ENCODE results near the gene TAS1R3.

Gene TAS1R3

DNA sequence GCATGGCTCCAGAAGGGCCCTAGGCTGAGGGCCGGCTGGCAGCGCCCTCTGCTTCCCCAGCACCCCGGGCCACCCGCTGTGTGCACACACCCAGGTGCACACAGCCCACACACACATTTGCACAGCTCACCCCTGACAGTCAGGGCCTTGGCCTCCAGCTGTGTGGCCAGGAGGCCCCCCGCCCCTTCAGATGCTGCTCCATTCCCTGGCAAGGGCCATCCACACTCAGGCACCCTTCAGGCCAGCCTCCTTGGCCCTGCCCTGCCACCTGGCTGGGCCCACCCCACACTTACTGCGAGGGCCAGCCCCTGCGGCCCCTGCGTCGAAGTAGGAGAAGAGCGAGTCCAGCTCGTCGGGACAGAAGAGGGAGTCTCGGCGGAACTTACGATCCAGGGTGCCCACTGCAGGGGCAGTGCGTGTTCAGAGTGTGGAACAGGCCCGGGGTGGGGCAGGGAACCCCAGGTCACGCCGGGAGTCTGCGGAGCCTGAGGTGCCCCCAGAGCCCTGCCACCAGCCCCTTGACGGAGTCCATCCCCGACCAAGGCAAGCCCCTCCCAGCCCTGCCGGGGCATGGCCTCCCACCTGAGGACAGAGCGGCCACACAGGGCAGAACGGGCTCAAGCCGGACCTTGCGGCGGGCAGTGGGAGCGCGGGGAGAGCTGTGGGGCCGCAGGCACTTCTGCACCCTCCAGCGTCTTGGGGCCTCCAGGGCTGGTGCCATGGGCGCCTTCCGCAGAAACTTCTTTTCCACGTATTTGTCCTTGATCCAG, 35.7 kb upstream of the TAS1R3 start:
- DNase-seq = no peak

GRCh38 chr1:1296070-1297061, 34.7 kb upstream of the TAS1R3 start:
- no peak for DNase-seq

- DNase-seq = no peak
Observed at GRCh38 chr1:1297802-1298424, 33.2 kb upstream of the TAS1R3 start.

- no peak for DNase-seq
Observed at GRCh38 chr1:1298861-1299685, 32.0 kb upstream of the TAS1R3 start.

GRCh38 chr1:1299686-1300351, 31.3 kb upstream of the TAS1R3 start:
- DNase-seq = no peak

DNA sequence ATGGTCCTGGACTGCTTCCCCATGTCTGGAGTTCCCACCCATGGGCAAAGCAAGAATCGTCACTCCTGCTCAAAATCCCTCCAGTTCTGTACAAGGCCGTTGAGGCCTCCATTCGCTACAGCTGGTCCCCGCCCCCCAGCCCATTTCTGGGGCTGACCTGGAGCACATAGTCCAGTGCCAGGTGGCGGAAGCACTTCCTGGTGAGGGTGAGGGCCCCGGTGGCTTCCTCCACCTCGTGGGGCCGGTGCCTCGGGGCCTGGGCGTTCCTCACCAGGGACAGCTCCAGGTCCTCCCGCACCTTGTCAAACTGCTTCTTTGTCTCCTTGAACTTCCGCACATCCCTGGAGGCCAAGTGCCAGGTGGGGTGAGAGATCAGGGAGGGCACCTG, 30.7 kb upstream of the TAS1R3 start:
- DNase-seq = no peak

DNA sequence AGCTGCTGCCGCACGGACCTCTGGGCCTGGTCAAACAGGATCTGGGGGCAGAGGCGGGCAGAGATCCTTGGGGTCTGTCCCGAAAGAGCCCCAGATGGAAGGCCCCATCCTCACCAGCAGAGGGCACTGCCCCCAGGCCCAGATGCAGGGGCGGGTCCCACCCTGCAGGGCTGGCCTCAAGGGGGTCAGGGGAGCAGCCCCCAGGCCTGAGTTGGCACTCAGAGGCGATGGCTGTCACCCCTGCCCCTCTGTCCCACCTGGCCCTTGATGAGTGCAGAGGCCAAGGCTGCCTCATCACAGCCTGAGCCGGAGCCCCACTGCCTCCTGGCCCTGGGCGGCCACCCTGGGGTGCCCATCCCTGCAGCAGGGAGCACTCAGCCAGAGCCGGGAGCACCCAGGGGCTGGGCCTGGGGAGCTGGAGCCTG, 29.1 kb upstream of the TAS1R3 start:
- DNase-seq = no peak

GRCh38 chr1:1302951-1303509, 28.1 kb upstream of the TAS1R3 start:
- no peak for DNase-seq

DNA sequence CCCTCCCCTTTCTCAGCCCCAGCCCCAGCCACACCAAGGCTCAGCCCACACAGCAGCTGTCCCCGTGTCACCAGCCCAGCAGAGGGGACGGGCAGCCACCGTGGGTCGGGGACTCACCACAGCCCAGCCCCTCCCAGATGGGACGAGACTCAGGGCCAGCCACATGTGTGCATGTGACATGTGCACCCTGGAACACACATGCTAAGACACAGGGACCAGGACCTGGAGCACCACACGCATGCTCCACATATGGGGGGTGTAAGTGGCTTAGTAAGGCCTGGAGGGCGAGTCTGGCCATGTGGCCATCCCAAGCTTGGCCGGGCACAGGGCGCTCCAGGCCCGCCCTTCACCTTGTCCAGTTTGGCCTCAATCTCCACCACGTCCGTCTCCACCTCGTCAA, 27.3 kb upstream of the TAS1R3 start:
- DNase-seq = no peak

DNA sequence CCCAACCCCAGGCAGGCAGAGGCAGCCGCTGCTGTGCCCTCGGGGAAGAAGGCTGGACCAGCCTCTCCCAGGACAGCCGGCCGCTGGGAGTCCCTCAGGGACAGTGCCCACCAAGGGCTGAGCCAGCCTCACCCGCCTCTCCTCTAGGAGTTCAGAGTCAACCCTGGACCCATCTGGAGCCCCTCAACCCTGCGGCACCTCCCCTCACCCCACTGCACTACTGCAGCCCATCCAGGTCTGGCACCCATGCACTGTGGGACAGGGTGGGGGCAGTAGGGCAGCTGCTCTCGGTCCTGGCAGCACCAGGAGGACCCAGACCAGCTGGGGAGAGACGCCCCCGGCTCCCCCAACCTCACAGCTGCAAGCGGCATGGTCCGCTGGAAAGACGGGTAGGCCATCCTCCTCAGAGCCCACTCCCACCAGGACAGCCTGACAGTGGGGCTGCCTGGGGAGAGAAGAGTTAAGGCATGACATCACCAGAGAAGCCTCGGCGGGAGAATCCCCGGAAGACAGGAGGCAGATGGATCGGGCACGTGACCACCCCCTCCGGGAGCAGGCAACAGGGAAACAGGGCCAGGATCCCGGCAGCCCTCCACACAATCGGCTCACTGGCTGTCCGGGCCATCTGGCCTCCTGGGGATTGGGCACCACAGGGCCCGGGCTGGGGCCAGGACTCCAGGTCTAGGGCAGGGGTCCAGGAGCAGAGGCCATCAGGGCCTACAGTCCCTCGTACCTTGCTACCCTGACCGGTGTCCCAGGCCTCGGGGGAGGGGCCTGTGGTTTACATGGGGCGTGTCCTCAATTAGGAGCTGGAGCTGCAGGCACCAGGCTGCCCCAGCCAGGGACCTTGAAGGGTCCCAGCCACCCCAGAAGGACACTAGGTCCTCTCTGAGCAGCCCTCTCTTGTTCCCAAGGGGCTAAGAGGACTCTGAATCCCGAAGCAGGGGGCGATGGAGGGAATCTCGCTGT, 26.5 kb upstream of the TAS1R3 start:
- no peak for DNase-seq

GRCh38 chr1:1305300-1306069, 25.6 kb upstream of the TAS1R3 start:
- DNase-seq = no peak

- DNase-seq = no peak
Observed at GRCh38 chr1:1306070-1306660, 24.9 kb upstream of the TAS1R3 start.

DNA sequence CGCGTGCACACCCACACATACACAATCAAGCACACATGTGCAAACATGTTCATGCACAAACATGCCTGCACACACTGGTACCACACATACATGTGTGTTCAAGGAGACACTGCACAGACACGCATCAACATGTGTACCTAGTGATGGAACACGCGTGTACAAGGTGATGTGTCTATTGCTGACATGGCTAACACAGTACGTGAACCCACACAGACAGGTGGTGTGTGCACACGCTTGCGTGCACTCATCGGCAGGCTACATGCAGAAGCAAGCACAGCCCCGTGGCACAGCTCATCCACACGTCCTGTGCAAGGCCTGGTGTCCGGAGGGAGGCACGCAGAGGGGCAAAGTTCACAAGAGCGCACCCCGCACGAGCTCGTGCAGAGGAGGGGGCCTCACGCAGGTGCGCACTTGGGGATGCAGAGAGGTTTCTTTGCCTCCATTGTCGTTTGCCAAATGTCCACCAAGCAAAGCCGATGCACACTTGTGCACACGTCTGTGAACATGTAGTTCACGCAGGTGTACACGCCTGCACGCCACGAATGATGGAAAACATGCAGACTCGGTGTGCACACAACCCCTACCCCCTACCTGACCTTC, 24.3 kb upstream of the TAS1R3 start:
- no peak for DNase-seq

GRCh38 chr1:1307261-1307922, 23.7 kb upstream of the TAS1R3 start:
- no peak for DNase-seq

GRCh38 chr1:1307923-1308755, 22.9 kb upstream of the TAS1R3 start, which contains the start of the genes ACAP3 and PUSL1:
TSS of gene ACAP3 (minus strand) at chr1:1307930. CDS start at chr1:1307815, 115 bp downstream.
TSS of gene PUSL1 (plus strand) at chr1:1308597. CDS start at chr1:1308644, 47 bp downstream.
- peak; percentile 27 for DNase-seq

DNA sequence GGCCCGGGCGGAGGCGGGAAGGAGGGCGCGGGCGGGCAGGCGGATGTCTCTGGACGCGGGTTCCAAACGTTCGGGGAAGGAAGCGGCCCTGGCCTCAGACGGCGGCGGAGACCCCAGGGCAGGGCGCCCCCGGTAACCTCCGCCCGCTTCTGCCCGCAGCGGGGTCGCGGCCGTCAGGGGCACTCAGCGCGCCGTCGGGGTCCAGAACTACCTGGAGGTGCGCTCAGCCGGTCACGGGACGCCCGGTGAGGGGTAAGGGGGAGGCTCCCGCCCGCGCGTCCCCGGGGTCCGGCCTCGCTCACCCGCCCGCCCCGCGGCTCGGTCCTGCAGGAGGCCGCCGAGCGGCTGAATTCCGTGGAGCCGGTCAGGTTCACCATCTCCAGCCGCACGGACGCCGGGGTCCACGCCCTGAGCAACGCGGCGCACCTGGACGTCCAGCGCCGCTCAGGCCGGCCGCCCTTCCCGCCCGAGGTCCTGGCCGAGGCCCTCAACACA, 22.3 kb upstream of the TAS1R3 start:
- no peak for DNase-seq
